Testis (tissue), 3 donors: ENCODE results near the gene DAPP1. TPM values are rescaled to one million over a fixed set of nuclear protein-coding genes. Genes with fewer than 3 reads are reported as not detected.
A peak's percentile ranks its signal among the peaks of the same experiment; 100 is the strongest.

Source experiments
- DNase-seq: peaks from one replicate; pipeline ENCODE4 v3.0.0-alpha.2; 2019
- H3K27ac ChIP-seq, 2 donors: fragments of 200-600 bp; sonication (generic); one replicate each; pipeline ENCODE4 v1.5.1; 2019
- H3K27me3 ChIP-seq: fragments of 200-600 bp; sonication (generic); one replicate; pipeline ENCODE4 v1.5.1; 2019
- H3K36me3 ChIP-seq: fragments of 200-600 bp; sonication (generic); one replicate; pipeline ENCODE4 v1.5.1; 2017; ENCODE audit warnings: low read depth; ENCODE audit errors: missing control alignments
- H3K4me1 ChIP-seq: fragments of 200-600 bp; sonication (generic); one replicate; pipeline ENCODE4 v1.5.1; 2019
- H3K4me3 ChIP-seq, 2 donors: fragments of 200-600 bp; sonication (generic); one replicate each; pipeline ENCODE4 v1.5.1; 2017 to 2019
- H3K9me3 ChIP-seq: fragments of 200-600 bp; sonication (generic); one replicate; pipeline ENCODE4 v1.5.1; 2017
- CTCF ChIP-seq, 3 experiments: fragments of 450-650 bp in 2 of 3; fragments of 200-600 bp in 1 of 3; sonication (generic) in 1 of 3; IDR thresholded peaks; one replicate each; pipeline ENCODE4 v1.5.1; 2016 to 2019; ENCODE audit warnings: antibody characterized with exemption in 3 of 3, mild to moderate bottlenecking in 2 of 3, moderate library complexity in 1 of 3
- POLR2A ChIP-seq: fragments of 450-650 bp; IDR thresholded peaks from one replicate; pipeline ENCODE4 v1.6.1; 2017; ENCODE audit warnings: antibody characterized with exemption, mild to moderate bottlenecking, moderate library complexity
- whole genome bisulfite sequencing, 2 donors: methylation state at CpG; one replicate each; pipeline ENCODE4 v1.1.5; 2018; 5-methylcytosine and 5-hydroxymethylcytosine counted together
- intact Hi-C: fragments of 100-400 bp; cut with DNase I; formaldehyde crosslinking; loops from one replicate; pipeline ENCODE4 v1.15.1; 2023; ENCODE audit warnings: low total_unique reads
- polyA plus RNA-seq: library from polyadenylated mRNA; stranded (reverse); fragments of 350-450 nt; fragmentation: Illumina TruSeq; extraction: RNeasy Lipid Tissue Mini Kit (QIAGEN cat#74804); gene quantifications from one replicate; pipeline ENCODE4 v1.2.3, GENCODE V29; 2014; ENCODE audit warnings: low read depth, low replicate concordance; ENCODE audit not compliant: insufficient read depth
- total RNA-seq, 2 donors: library from RNA; depleted of rRNA; stranded (reverse); fragments of >200 nt; gene quantifications; one replicate each; pipeline ENCODE4 v1.2.3, GENCODE V29; 2016

Gene DAPP1
- total and polyA plus RNA-seq, 3 donors from 2014 or later: 0.50 to 2.4 (median 1.1) TPM

DNA sequence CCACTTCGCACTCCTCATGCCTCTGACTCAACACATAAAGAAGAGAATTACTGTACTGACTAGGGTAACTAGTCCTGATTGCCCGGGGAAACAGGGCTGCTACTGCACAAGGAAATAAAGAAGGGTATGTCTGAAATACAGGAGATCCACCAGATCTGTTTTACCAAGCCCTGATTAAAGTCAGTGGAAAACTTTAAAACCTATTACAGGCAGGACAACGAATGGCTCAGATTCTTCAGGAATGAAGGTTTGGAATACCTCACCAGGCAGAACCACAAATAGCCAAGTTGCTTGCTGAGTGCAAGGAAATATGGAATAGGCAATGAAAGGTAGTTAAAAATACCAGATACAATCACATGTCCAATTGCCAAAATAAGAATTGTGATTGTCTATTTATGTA, 60.3 kb downstream of the DAPP1 start:
- 84 to 89% methylated on average over 3 of the region's 3 CpGs for WGBS, 2 donors
- no peaks in the 10 kb centered on the region for H3K4me1 ChIP-seq
- H3K27ac ChIP-seq: no peak overlapping the region
- no peaks in the 10 kb centered on the region for H3K36me3 ChIP-seq
- no peaks in the 10 kb centered on the region for H3K27me3 ChIP-seq
- H3K4me3 ChIP-seq: no peak overlapping the region
- intact Hi-C loops: no loop called here
- no peak for TF ChIP-seq CTCF (IDR thresholded peaks at IDR 0.05)
- TF ChIP-seq POLR2A: no peak
- H3K9me3 ChIP-seq: no peaks in the 10 kb centered on the region
- no peak for DNase-seq

- no peak for DNase-seq
- Histone ChIP-seq H3K27ac (no peak overlapping the region), H3K4me3 (no peak overlapping the region), H3K9me3 (no peaks in the 10 kb centered on the region), H3K27me3 (no peaks in the 10 kb centered on the region), H3K4me1 (no peaks in the 10 kb centered on the region), H3K36me3 (no peaks in the 10 kb centered on the region)
- TF ChIP-seq CTCF (IDR thresholded peaks at IDR 0.05) (no peak), POLR2A (no peak)
- intact Hi-C loops: no loop called here
Observed at GRCh38 chr4:99878604-99879003, 62.0 kb downstream of the DAPP1 start.

DNA sequence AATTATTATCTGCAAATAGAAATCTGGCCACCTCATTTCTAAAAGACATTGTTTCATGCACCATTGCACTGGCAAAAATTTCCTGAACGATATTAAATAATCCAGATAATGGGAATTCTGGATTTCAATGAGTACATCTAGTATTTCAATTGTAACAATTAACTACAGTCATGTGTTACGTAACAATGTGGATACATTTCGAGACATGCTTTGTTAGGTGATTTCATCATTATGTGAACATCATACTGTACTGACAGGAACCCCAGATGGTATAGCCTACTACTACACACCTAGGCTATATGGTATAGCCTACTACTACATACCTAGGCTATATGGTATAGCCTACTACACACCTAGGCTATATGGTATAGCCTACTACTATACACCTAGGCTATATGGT, 62.8 kb downstream of the DAPP1 start:
- H3K9me3 ChIP-seq: no peaks in the 10 kb centered on the region
- no peak for DNase-seq
- no peaks in the 10 kb centered on the region for H3K27me3 ChIP-seq
- no peak overlapping the region for H3K4me3 ChIP-seq
- no peaks in the 10 kb centered on the region for H3K36me3 ChIP-seq
- no peaks in the 10 kb centered on the region for H3K4me1 ChIP-seq
- WGBS, 2 donors: 70 to 72% methylated on average over 3 of the region's 3 CpGs
- H3K27ac ChIP-seq: no peak overlapping the region
- intact Hi-C loops: no loop called here
- no peak for TF ChIP-seq CTCF (IDR thresholded peaks at IDR 0.05)
- TF ChIP-seq POLR2A: no peak

GRCh38 chr4:99885063-99885664, 68.5 kb downstream of the DAPP1 start:
- intact Hi-C loops: no loop called here
- peak; percentile 18 for DNase-seq
- Histone ChIP-seq H3K27me3 (no peaks in the 10 kb centered on the region), H3K27ac (no peak overlapping the region), H3K36me3 (no peaks in the 10 kb centered on the region), H3K4me1 (no peaks in the 10 kb centered on the region), H3K4me3 (no peak overlapping the region), H3K9me3 (no peaks in the 10 kb centered on the region)
- peak in 2 of 3 experiments; percentile 29 to 41 for TF ChIP-seq CTCF (IDR thresholded peaks at IDR 0.05)
- TF ChIP-seq POLR2A: no peak
- WGBS, 2 donors: 66 to 67% methylated on average over 2 of the region's 2 CpGs

GRCh38 chr4:99885687-99886086, 69.1 kb downstream of the DAPP1 start:
- TF ChIP-seq POLR2A (no peak), CTCF (IDR thresholded peaks at IDR 0.05) (no peak)
- no peaks in the 10 kb centered on the region for H3K36me3 ChIP-seq
- no peaks in the 10 kb centered on the region for H3K4me1 ChIP-seq
- H3K27ac ChIP-seq: no peak overlapping the region
- no peaks in the 10 kb centered on the region for H3K27me3 ChIP-seq
- H3K4me3 ChIP-seq: no peak overlapping the region
- intact Hi-C loops: no loop called here
- DNase-seq: no peak
- H3K9me3 ChIP-seq: no peaks in the 10 kb centered on the region
